ENCODE measurements around the gene ITGB6. TPM values are rescaled to one million over a fixed set of nuclear protein-coding genes. Genes with fewer than 3 reads are reported as not detected.
A peak's percentile ranks its signal among the peaks of the same experiment; 100 is the strongest.

The ITGB6 gene
- total and polyA plus RNA-seq, 2 donors (not counting 3 experiments of a cell fraction or from before 2014, with no cell fraction given): 0.03 TPM; not detected in 1

DNA sequence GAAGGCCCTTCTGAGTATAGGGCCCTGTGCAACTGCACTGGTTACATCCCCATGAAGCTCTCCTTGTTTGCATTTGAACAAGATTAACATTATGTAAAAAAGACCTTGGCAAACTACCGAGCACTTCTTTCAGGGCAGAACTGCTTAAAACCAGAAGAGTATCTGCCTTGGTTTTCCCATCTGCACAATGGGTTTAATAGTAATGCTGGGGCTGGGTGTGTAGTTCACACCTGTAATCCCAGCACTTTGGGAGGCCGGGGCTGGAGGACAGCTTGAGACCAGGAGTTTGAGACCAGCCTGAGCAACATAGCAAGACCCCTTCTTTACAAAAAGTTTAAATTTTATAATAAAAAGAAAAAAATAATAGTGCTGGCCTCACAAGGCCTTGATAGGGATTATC lies 146.1 kb downstream of the ITGB6 start:
- BruUV-seq (replicated peaks): no TSS peak
- dilution Hi-C loops (cut with MboI; ENCODE audit: extremely low pct_ligation_motif_present, low sequenced_read_pairs) (no loop called here), intact Hi-C loops (cut with micrococcal nuclease) (no loop called here)
- TF ChIP-seq GATA2 (IDR thresholded peaks at IDR 0.05; ENCODE audit: insufficient read depth, insufficient read length, low read depth, low read length): no peak
- no peak for TF ChIP-seq CTCF (IDR thresholded peaks at IDR 0.05; ENCODE audit: extremely low read depth in 1 of 2, insufficient read depth in 1 of 2, low read depth in 1 of 2, low read length in 2 of 2)
- ChIA-PET CTCF (interaction anchor here (2.3 kb wide), 1 partner anchor 13 kb away, joined by 6 read pairs; no protein-coding TSS in a partner anchor), POLR2A (no interaction called here)
- Histone ChIP-seq H4K20me1 (replicated peaks; ENCODE audit: control insufficient read depth, extremely low read depth, insufficient read depth, low read length) (no peaks in the 10 kb centered on the region), H3K4me2 (ENCODE audit: insufficient read depth, low read length) (no peak overlapping the region), H3K9me3 (replicated peaks; ENCODE audit: control insufficient read depth, insufficient read depth, low read length) (no peaks in the 10 kb centered on the region), H3K4me3 (replicated peaks in 1 of 3; ENCODE audit: insufficient read depth in 1 of 3, low read depth in 1 of 3, low read length in 3 of 3) (no peak overlapping the region), H3K9me1 (replicated peaks; ENCODE audit: control insufficient read depth, extremely low read depth, insufficient read depth, low read length) (no peaks in the 10 kb centered on the region), H3K9ac (replicated peaks; ENCODE audit: extremely low read depth, insufficient read depth, low read length) (no peak overlapping the region), H2AFZ (ENCODE audit: low read depth, low read length) (no peak overlapping the region), H3K36me3 (ENCODE audit: control insufficient read depth in 2 of 2, extremely low read depth in 1 of 2, insufficient read depth in 2 of 2, low read length in 2 of 2) (no peaks in the 10 kb centered on the region), H3K27ac (ENCODE audit: insufficient read depth, low read depth, low read length) (no peak overlapping the region), H3K4me1 (ENCODE audit: control insufficient read depth, extremely low read depth, insufficient read depth, low read length) (peaks cover 25% of the 10 kb centered on the region), H3K79me2 (ENCODE audit: control insufficient read depth, insufficient read depth, low read length) (peaks cover 31% of the 10 kb centered on the region), H3K27me3 (ENCODE audit: control insufficient read depth in 2 of 2, insufficient read depth in 2 of 2, low read length in 2 of 2) (no peaks in the 10 kb centered on the region)
- DNase-seq (ENCODE audit: low read depth, low spot score) (no peak), FAIRE-seq (no peak)

GRCh38 chr2:160052531-160052930 lies 147.5 kb downstream of the ITGB6 start:
- DNase-seq (ENCODE audit: low read depth, low spot score) (peak; percentile 39), FAIRE-seq (peak; percentile 54)
- BruUV-seq (replicated peaks): no TSS peak
- Histone ChIP-seq H3K4me2 (ENCODE audit: insufficient read depth, low read length) (peak overlapping the region; percentile 56), H3K4me1 (ENCODE audit: control insufficient read depth, extremely low read depth, insufficient read depth, low read length) (peaks cover 25% of the 10 kb centered on the region), H3K9me1 (replicated peaks; ENCODE audit: control insufficient read depth, extremely low read depth, insufficient read depth, low read length) (no peaks in the 10 kb centered on the region), H3K27me3 (ENCODE audit: control insufficient read depth in 2 of 2, insufficient read depth in 2 of 2, low read length in 2 of 2) (no peaks in the 10 kb centered on the region), H3K79me2 (ENCODE audit: control insufficient read depth, insufficient read depth, low read length) (peaks cover 19% of the 10 kb centered on the region), H2AFZ (ENCODE audit: low read depth, low read length) (no peak overlapping the region), H3K4me3 (replicated peaks in 1 of 3; ENCODE audit: insufficient read depth in 1 of 3, low read depth in 1 of 3, low read length in 3 of 3) (no peak overlapping the region), H4K20me1 (replicated peaks; ENCODE audit: control insufficient read depth, extremely low read depth, insufficient read depth, low read length) (no peaks in the 10 kb centered on the region), H3K9me3 (replicated peaks; ENCODE audit: control insufficient read depth, insufficient read depth, low read length) (no peaks in the 10 kb centered on the region), H3K36me3 (ENCODE audit: control insufficient read depth in 2 of 2, extremely low read depth in 1 of 2, insufficient read depth in 2 of 2, low read length in 2 of 2) (no peaks in the 10 kb centered on the region), H3K9ac (replicated peaks; ENCODE audit: extremely low read depth, insufficient read depth, low read length) (no peak overlapping the region), H3K27ac (ENCODE audit: insufficient read depth, low read depth, low read length) (peak overlapping the region; percentile 52)
- intact Hi-C loops (cut with micrococcal nuclease): loop anchor here (1.0 kb wide), 1 partner anchor 13 kb away; no protein-coding TSS in a partner anchor
- ChIA-PET CTCF (interaction anchor here (1.3 to 1.8 kb wide), 2 partner anchors 11 to 13 kb away, joined by 5 read pairs; no protein-coding TSS in a partner anchor), POLR2A (no interaction called here)
- dilution Hi-C loops (cut with MboI; ENCODE audit: extremely low pct_ligation_motif_present, low sequenced_read_pairs): no loop called here
- no peak for TF ChIP-seq GATA2 (IDR thresholded peaks at IDR 0.05; ENCODE audit: insufficient read depth, insufficient read length, low read depth, low read length)
- peak; percentile 23 for TF ChIP-seq POLR2AphosphoS5 (IDR thresholded peaks at IDR 0.05; ENCODE audit: insufficient read depth, low read depth, low read length)
- peak; percentile 23 for TF ChIP-seq FOS (IDR thresholded peaks at IDR 0.05; ENCODE audit: borderline replicate concordance, insufficient read depth, low read length)
